Measurements from ENCODE around the gene ULK2. TPM values are rescaled to one million over a fixed set of nuclear protein-coding genes. Genes with fewer than 3 reads are reported as not detected.

ULK2 gene
- total RNA-seq, 1 donor from 2014 or later: 15.7 TPM

DNA sequence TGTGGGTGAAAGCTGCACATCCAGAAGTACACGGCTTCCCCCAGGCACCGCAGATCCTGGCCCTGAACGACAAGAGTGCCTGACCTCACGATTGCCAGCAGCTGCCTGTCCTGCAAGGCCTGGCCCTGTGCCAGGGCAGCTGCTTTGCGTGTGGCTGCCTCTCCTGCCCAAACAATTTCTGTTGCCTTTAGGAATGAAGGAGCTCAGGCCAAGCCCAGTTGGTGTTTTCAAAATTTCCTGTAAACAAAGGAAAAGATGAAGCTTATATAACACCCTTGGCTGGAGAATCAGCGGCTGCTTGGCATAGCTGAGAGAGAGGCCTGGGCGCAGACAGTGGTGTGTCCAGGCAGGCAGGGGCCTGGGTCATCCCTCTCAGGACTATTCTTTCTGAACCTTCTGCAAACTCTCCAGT is 139.6 kb downstream of the ULK2 start:
- Mint-ChIP-seq H3K27ac (ENCODE audit: unreplicated experiment) (no peak overlapping the region), H3K36me3 (ENCODE audit: low read depth, unreplicated experiment) (no peaks in the 10 kb centered on the region), H3K9me3 (ENCODE audit: unreplicated experiment) (no peaks in the 10 kb centered on the region), H3K4me3 (ENCODE audit: unreplicated experiment) (no peak overlapping the region), H3K27me3 (ENCODE audit: unreplicated experiment) (no peaks in the 10 kb centered on the region), H3K4me1 (ENCODE audit: unreplicated experiment) (no peaks in the 10 kb centered on the region)
- TF ChIP-seq, protein P1, sequence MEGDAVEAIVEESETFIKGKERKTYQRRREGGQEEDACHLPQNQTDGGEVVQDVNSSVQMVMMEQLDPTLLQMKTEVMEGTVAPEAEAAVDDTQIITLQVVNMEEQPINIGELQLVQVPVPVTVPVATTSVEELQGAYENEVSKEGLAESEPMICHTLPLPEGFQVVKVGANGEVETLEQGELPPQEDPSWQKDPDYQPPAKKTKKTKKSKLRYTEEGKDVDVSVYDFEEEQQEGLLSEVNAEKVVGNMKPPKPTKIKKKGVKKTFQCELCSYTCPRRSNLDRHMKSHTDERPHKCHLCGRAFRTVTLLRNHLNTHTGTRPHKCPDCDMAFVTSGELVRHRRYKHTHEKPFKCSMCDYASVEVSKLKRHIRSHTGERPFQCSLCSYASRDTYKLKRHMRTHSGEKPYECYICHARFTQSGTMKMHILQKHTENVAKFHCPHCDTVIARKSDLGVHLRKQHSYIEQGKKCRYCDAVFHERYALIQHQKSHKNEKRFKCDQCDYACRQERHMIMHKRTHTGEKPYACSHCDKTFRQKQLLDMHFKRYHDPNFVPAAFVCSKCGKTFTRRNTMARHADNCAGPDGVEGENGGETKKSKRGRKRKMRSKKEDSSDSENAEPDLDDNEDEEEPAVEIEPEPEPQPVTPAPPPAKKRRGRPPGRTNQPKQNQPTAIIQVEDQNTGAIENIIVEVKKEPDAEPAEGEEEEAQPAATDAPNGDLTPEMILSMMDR (IDR thresholded peaks at IDR 0.05; ENCODE audit: unreplicated experiment): no peak
- DNase-seq (ENCODE audit: low spot score): no peak

- H3K27ac Mint-ChIP-seq (ENCODE audit: unreplicated experiment): no peak overlapping the region
- no peak for DNase-seq (ENCODE audit: low spot score)
- H3K27me3 Mint-ChIP-seq (ENCODE audit: unreplicated experiment): no peaks in the 10 kb centered on the region
Measured at GRCh38 chr17:19727501-19728078, 140.1 kb downstream of the ULK2 start.

DNA sequence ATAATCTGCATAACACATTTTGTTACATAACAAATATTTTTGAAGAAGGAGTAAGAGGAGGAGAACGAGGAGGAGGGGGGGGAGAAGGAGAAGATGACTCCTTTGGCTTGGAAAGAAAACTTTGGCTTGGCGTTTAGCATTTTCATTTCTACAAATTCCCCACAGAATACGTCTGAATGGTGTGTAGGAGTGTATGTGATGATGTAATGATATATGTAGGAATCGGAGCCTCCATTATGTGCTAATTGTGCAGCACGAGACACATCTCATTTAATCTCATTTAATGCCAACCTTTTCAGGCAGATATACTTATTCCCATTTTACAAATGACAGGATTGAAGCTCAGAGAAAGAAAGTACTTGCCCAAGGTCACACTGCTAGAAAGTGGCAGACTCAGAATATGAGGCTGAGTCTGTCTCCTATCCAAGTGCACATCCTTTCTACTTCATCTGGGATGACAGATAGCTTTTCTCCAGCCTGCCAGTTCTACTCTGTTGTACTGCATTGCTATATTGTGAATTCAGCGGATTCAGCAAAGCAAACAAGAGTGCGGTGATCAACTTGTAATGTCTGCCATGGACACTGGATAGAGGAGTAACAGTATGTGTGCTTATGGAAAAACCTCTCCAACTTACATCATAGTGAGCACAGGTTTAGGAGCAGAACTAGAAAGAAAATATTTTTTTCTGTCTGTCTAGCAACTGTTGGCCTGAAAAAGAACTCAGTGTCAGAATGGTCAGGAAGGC is 140.9 kb downstream of the ULK2 start:
- H3K4me3 Mint-ChIP-seq (ENCODE audit: unreplicated experiment): no peak overlapping the region
- no peak for DNase-seq (ENCODE audit: low spot score)
- no peaks in the 10 kb centered on the region for H3K4me1 Mint-ChIP-seq (ENCODE audit: unreplicated experiment)
- H3K9me3 Mint-ChIP-seq (ENCODE audit: unreplicated experiment): no peaks in the 10 kb centered on the region
- H3K27me3 Mint-ChIP-seq (ENCODE audit: unreplicated experiment): no peaks in the 10 kb centered on the region
- H3K27ac Mint-ChIP-seq (ENCODE audit: unreplicated experiment): no peak overlapping the region
- no peaks in the 10 kb centered on the region for H3K36me3 Mint-ChIP-seq (ENCODE audit: low read depth, unreplicated experiment)
- TF ChIP-seq, protein P1 (IDR thresholded peaks at IDR 0.05; ENCODE audit: unreplicated experiment): no peak

More at GRCh38 chr17:19727501-19728078, 140.1 kb downstream of the ULK2 start:
- Mint-ChIP-seq H3K4me1 (ENCODE audit: unreplicated experiment) (no peaks in the 10 kb centered on the region), H3K9me3 (ENCODE audit: unreplicated experiment) (no peaks in the 10 kb centered on the region), H3K36me3 (ENCODE audit: low read depth, unreplicated experiment) (no peaks in the 10 kb centered on the region), H3K4me3 (ENCODE audit: unreplicated experiment) (no peak overlapping the region)
- TF ChIP-seq, protein P1 (IDR thresholded peaks at IDR 0.05; ENCODE audit: unreplicated experiment): no peak

DNA sequence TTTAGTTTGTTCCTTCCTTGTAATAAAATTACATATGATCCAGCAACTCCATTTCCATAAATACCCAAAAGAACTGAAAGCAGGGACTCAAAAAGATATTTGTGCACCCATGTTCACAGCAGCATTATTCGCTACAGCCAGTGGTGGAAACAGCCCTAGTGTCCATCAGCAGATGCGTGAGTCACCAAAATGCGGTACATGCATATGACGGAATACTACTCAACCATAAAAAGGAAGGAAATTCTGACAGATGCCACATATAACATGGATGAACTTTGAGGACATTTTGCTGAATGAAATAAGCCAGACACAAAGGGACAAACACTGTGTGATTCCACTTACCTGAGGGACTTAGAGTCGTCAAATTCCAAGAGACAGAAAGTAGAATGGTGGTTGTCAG is 142.2 kb downstream of the ULK2 start:
- no peaks in the 10 kb centered on the region for H3K9me3 Mint-ChIP-seq (ENCODE audit: unreplicated experiment)
- H3K4me1 Mint-ChIP-seq (ENCODE audit: unreplicated experiment): no peaks in the 10 kb centered on the region
- DNase-seq (ENCODE audit: low spot score): no peak
- TF ChIP-seq, protein P1 (IDR thresholded peaks at IDR 0.05; ENCODE audit: unreplicated experiment): no peak
- no peaks in the 10 kb centered on the region for H3K36me3 Mint-ChIP-seq (ENCODE audit: low read depth, unreplicated experiment)
- no peak overlapping the region for H3K4me3 Mint-ChIP-seq (ENCODE audit: unreplicated experiment)
- no peaks in the 10 kb centered on the region for H3K27me3 Mint-ChIP-seq (ENCODE audit: unreplicated experiment)
- no peak overlapping the region for H3K27ac Mint-ChIP-seq (ENCODE audit: unreplicated experiment)

All from endothelial cell (in vitro differentiated cells).